Left cardiac atrium (tissue), 4 donors: ENCODE results near the gene IL20RA. TPM values are rescaled to one million over a fixed set of nuclear protein-coding genes. Genes with fewer than 3 reads are reported as not detected.
"Not testable (repeated sequence)": the region's sequence is repeated elsewhere in the genome, so short reads cannot be mapped to it uniquely, and the experiment has no call there.

ENCODE experiments used
- ATAC-seq, 2 donors: fragments of 200-7000 bp; cut with Tn5 transposase; one replicate each; pipeline ENCODE4 v1.9.1; 2020; ENCODE audit warnings: mild to moderate bottlenecking in 2 of 2, moderate library complexity in 2 of 2
- DNase-seq: peaks from one replicate; pipeline ENCODE4 v3.0.0-alpha.2; 2020
- intact Hi-C, 2 donors: fragments of 100-400 bp; cut with DNase I; formaldehyde crosslinking; loops; one replicate each; pipeline versions ENCODE4 v1.14.1 to v1.15.1; 2022 to 2023
- long read RNA-seq: library from polyadenylated mRNA; unstranded; transcript quantifications from one replicate; pipeline ENCODE4 v2.0.0, GENCODE V29; 2021
- total RNA-seq, 2 donors: library from RNA; stranded (reverse); fragmentation: NEBNext Ultra II Directional; extraction: Animal tissue kit (Norgen Biotek cat#: 25700); gene quantifications; one replicate each; pipeline ENCODE4 v1.2.1, GENCODE V29; 2021
- donor health status: DM: no; HTN: yes; CAD: no.
- donor health status: DM: no; HTN: yes; CAD: no; lungs with severe emphysema.
- donor health status: DM: yes; HTN: yes; CAD: no.
- donor health status: Dilated cardiomyopathy.

The IL20RA gene, protein sequence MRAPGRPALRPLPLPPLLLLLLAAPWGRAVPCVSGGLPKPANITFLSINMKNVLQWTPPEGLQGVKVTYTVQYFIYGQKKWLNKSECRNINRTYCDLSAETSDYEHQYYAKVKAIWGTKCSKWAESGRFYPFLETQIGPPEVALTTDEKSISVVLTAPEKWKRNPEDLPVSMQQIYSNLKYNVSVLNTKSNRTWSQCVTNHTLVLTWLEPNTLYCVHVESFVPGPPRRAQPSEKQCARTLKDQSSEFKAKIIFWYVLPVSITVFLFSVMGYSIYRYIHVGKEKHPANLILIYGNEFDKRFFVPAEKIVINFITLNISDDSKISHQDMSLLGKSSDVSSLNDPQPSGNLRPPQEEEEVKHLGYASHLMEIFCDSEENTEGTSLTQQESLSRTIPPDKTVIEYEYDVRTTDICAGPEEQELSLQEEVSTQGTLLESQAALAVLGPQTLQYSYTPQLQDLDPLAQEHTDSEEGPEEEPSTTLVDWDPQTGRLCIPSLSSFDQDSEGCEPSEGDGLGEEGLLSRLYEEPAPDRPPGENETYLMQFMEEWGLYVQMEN
- total RNA-seq, result 1 to 10 TPM; 1.0 to 3.5 TPM
- long read RNA-seq, partial matches to known transcripts, result 0 of 7 reads
- long read RNA-seq, other reads (novel, unspliced or antisense), result 0 of 7 reads

DNA sequence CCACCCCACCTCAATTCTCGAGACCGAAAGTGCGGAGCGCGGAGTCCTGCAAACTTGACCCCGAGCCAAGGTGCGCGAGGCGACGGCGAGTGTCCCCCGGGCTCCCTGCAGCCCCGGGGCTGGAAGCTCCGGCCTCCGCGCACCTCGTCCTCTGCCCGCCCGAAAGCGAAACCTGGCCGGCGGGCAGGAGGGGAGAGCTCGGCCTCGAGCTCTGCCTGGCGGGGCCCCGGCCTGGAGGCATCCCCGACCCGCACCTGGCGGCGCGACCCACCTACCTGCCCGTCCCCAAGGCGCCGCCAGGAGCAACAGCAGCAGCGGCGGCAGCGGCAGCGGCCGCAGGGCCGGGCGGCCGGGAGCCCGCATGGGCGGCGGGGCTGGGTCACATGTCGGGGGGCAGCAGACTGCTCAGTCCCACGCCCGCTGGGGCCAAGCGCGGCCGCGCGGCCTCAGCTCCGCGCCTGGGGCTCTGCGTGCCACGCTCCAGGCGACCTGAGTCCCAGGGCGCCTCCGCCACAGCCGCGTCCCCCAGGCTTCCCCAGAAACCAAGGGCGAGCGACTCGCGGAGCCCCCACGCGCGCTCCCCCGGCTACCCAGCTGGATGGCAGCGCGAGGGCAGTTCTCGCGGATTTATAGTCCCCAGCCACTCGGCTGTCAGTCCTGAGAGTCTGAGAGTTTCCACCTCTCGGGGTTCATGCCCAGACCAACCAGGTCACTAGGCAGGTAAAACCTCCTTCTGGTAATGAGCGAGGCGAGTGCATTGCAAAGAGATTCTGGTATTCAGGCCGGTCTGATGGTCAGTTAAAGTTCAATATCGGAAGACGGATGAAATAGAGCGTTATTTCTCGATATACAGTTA lies at the start of gene IL20RA:
TSS of gene IL20RA (minus strand) at position 600 of the 856 bp plus-strand sequence. CDS start at position 363, 237 bp downstream.
- intact Hi-C loops, result no loop called here
- peak; percentile 31 for DNase-seq
- ATAC-seq, result peak; percentile 73 to 84

DNA sequence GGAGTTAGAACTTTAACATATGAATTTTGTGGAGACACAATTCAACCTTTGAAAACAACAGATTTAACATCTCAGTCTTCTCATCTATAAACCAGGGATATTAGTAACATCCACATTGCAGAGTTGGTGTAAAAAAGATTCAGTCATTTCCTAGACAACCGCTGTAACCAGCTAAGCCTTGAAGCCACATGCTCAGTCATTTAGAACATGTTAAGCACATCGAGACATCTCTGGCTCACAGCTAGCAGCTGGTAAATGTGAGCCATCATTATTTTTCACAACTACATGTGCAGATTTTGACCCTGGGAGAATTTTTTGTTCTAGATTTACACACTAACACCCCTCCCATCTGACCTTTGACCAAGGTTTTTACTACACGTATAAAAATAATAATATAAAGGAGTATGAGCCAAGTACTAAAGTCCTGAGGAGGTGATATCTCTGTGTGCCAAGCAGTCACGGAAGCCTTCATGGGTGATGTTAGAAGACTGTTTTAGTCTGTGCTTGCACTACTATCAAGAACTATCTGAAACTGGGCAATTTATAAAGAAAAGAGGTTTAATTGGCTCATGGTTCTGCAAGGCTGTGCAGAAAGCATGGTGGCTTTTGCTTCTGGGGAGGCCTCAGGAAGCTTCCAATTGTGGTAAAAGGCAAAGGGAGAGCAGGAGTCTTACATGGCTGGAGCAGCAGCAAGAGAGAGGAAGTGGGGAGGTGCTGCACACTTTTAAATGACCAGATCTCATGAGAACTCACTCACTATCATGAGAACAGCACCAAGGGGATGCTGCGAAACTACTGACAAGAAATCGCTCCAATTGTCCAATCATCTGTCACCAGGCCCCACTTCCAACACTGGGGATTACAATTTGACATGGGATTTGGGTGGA lies 48.7 kb upstream of the IL20RA start:
- ATAC-seq, result no peak

DNA sequence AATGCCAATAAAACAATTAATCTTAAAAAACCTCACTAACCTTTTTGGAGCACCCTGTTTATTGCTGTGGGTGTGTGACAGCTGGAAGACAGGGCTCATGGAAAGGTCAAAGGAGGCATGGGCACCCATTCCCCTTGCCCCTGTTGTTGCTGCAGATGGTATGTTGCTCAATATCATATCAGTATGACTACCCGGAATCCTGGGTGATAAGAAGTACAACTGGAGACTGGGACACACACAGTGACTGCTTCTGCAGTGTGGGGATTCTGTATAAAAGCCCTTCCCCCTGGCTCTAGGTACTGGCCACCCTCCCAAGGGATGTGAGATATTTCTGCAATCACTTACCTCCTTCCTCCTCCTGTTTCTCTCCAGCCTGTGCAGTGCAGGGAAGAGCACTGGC lies 47.3 kb upstream of the IL20RA start:
- intact Hi-C loops, result loop anchor here (5.0 kb wide), 2 partner anchors 225 to 545 kb away; no protein-coding TSS in a partner anchor
- peak in 1 of 2 donors; percentile 24 for ATAC-seq

More for the DNA sequence above, 48.7 kb upstream of the IL20RA start:
- intact Hi-C loops, result loop anchor here (2.0 to 5.0 kb wide), 3 partner anchors 223 to 544 kb away; no protein-coding TSS in a partner anchor
- no peak for DNase-seq

DNA sequence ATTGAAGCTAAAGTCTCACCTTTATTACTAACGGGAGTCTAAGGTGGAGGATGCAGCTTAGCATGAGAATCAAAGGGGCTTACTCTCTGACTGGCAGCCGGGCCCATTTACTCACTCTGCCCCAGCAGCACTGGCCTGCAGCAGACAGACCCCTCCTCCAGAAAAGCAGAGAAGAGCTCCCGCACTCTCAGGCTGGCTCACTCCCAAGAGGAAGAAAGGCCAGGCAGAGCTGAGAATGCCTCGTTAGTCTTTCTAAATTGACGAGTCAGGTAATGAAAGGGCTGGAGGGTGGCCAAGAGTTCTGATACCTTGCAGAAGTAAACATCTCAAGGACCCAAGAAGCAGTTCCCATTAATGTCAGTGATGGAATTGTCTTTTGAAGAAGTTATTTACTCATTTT lies 44.5 kb upstream of the IL20RA start:
- intact Hi-C loops, result no loop called here
- ATAC-seq, result no peak
- no peak for DNase-seq

More for the DNA sequence above, 47.3 kb upstream of the IL20RA start:
- no peak for DNase-seq

DNA sequence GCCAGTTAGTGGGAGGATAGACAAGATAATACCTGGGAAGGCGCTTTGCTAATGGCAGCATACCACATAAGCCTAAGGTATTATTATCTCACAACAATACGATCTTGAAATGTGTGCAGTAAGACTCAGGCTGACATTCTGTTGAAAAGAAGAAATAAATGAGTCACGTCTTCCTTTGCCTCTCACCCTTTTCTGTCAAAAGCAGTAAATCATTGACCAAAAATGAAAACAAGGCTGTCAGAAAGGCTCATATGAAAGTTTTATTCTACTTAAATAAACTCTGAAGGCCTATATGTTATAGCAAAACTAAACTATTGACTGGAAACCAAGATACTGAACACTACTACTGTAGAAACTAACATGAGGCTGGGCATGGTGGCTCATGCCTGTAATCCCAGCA lies 43.1 kb upstream of the IL20RA start:
- DNase-seq, result no peak
- no peak for ATAC-seq
- intact Hi-C loops, result no loop called here

DNA sequence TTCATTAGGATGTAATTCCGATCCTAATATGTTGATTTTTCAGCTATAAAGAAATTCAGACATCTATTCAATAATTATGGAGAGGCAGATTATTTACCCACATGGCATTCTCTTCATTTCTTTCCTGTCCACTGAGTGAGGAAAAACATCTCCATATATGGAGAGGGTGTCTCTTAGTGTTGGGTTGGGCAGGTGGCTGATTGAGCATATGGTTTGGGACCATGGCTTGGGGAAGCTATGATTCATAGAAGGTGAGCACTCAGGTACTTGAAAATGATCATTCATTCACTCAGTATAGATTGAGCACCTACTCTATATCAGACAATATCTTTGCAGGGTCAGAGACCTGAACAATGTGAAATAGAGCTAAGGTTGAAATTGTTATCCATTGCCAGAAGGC lies 41.3 kb upstream of the IL20RA start:
- DNase-seq, result no peak
- no peak for ATAC-seq
- intact Hi-C loops, result no loop called here

DNA sequence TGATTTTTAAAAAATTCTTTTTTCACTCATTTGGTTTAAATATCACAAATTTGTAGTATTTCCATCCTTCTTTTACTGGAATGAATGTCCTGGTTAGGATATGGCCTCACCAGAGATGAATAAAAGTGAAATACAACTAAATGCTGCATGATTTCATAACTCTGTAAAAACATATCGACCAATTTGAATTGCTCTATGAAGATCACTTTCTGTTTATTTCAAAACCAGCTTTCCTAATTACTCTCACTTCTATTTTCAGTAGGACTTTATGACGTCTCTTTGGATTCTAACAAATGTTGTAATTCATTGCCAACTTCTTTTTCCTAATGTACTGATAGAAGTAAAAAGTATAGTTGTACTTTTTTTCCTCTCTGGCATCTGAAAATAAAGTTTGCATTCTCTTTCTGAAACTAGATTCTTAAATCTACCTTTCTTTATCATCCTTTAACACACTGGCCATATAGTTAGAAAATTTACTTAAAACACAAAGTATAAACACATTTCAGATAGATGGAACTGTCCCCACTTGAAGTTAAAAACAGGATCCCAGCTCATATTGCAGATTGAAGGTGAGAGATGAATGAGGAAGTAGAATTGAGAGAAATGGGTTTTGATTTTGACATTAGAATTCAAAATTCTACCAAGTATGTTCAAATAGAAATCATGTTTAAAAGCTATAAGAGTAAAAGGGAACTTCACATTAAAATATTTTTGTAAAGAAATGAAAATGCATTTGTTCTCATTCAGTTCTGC lies 40.3 kb upstream of the IL20RA start:
- intact Hi-C loops, result no loop called here
- no peak for DNase-seq
- no peak for ATAC-seq

DNA sequence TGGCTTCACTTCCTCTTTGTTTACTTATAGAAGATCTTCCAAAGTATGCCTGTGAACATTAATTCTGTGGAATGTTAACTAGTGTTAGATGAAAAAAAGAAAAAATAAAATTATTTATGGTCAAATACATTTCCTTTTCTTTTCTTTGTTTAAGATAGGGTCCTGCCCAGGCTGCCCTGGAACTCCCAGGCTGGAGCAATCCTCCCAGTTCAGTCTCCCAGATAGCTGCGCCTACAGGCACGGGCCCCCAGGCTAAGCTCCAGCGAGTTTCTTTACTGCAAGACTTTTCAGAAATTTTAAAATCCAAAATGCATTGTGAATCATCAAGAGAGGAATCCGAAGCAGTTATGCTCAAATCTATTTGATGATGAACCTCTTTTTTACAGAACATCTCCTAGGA lies 39.3 kb upstream of the IL20RA start:
- ATAC-seq (no peak), DNase-seq (no peak)
- intact Hi-C loops, result no loop called here

DNA sequence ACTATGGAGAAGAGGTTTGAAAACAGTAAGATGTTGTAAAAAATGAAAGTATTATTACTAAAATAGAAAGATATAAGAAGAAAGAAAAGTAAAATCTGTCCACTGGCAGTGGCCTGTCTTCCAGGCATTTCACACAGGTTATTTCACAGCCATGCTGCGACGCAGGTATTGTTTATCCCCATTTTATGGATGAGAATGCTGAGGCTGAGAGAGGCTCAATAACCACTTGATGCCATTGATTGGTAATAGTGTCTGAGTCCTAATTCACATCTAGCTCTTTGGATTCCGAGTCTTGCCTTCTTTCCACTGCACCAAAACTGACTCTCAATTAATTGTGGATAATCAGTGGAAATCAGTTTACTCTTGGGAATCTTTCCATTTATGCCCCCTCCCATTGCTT lies 37.2 kb upstream of the IL20RA start:
- no peak for DNase-seq
- ATAC-seq, result no peak
- intact Hi-C loops, result no loop called here

DNA sequence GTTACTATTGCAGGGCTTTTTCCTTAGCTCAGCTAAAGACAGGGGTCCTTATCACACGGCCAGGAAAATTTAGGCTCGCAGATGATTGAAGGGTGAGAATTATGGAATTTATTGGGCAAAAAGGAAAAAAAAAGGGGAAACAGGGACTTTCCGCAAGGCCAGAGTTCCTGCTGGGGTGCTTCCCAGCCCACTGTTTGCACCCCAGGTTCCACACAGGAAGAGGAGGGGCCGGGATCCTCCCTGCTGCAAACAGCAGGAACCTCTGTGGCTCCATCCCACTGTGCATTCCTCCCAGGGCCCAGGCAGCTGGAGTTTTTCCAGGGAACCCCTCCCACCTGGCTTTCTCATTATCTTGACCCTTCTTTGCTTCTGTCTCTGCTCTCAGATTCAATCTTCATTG lies 35.9 kb upstream of the IL20RA start:
- DNase-seq (no peak), ATAC-seq (no peak)
- intact Hi-C loops, result no loop called here

DNA sequence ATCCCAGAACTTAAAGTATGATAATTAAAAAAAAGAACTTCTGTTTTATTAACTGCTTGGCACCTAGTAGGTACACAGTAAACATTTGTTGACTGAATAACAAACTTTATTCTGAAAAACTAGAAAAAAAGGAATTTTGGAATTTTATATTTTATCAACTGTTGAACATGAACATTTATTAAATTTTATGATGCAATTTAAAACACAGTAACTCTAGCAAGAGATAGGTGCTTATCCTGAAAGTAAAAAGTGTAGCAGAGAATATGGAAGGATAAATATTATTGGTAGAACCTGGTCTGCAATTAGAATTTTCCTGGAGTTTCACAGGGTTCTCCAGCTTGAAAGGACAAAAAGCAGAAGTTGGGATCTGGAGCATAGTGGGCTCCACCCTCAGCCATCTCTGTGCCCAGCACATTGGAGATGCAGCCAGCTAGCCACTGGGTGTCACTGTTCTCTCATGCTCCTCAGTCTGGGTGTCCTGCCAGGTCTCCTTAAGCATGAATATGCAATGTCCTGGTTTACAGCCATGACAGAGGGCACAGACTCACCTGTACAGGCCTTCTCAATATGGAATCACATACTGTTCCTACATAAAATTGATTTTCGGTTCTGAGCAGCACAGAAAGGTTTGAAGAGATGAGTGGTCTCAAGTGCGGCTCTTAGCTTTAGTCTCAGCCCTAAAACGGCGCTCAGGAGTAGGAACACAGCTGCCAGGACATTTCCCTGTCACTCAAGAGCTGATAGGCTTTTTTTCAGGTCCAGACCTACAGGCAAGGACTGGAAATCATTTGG lies 31.7 kb upstream of the IL20RA start:
- peak; percentile 97 to 99 for ATAC-seq
- intact Hi-C loops, result loop anchor here in 1 of 2 donors (5.0 kb wide), 1 partner anchor 566 kb away; no protein-coding TSS in a partner anchor
- DNase-seq, result peak; percentile 72

DNA sequence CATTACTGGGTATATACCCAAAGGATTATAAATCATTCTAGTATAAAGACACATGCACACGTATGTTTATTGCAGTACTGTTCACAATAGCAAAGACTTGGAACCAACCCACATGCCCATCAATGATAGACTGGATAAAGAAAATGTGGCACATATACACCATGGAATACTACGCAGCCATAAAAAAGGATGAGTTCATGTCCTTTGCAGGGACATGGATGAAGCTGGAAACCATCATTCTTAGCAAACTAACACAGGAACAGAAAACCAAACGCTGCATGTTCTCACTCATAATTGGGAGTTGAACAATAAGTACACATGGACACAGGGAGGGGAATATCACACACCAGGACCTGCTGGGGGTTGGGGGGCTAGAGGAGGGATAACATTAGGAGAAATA lies 31.0 kb upstream of the IL20RA start:
- not testable (repeated sequence) for ATAC-seq, DNase-seq
- intact Hi-C loops, result loop anchor here in 1 of 2 donors (5.0 kb wide), 1 partner anchor 567 kb away; no protein-coding TSS in a partner anchor

DNA sequence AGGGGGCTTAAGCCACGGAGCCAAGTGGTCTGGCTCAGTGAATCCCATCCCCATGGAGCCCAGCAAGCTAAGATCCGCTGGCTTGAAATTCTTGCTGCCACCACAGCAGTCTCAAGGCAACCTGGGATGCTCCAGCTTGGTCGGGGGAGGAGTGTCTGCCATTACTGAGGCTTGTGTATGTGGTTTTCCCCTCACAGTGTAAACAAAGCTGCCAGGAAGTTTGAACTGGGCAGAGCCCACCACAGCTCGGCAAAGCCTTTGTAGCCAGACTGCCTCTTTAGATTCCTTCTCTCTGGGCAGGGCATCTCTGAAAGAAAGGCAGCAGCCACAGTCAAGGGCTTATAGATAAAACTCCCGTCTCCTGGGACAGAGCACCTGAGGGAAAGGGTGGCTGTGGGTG lies 25.5 kb upstream of the IL20RA start:
- ATAC-seq (no peak), DNase-seq (no peak)
- intact Hi-C loops, result no loop called here

DNA sequence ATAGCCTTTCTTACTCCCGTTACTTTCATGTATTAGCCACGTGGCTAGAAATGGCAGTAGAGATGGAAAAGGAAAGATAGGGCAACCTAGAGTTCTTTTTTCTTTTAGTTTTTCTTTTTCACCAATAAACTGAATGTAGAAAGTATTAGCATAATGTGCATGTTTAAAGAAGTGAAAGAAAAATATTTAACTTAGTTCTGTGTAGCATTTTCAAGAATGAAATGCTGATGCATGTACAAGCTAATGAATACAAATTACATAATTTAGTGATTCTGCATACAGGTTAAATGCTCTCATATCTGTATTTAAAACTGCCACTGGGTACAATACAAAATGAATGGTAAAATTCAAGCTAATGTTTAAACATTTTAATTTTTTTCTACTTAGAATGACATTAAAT lies 22.6 kb upstream of the IL20RA start:
- ATAC-seq, result no peak
- intact Hi-C loops, result no loop called here
- DNase-seq, result no peak

DNA sequence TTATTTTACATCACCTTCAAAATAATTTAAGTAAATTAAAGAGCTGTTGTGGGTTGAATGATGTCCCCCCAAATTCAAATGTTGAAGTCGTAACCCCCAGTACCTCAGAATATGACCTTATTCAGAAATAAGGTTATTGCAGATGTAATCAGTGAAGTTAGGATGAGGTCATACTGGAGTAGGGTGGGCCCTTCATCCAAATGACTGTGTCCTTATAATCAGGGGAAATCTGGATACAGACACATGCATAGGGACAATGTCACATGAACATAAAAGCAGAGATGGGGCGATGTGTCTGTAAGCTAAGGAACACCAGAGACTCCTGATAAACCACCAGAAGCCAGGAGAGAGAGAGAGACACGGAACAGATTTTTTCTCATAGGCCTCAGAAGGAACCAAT lies 13.3 kb upstream of the IL20RA start:
- DNase-seq (no peak), ATAC-seq (no peak)
- intact Hi-C loops, result no loop called here

DNA sequence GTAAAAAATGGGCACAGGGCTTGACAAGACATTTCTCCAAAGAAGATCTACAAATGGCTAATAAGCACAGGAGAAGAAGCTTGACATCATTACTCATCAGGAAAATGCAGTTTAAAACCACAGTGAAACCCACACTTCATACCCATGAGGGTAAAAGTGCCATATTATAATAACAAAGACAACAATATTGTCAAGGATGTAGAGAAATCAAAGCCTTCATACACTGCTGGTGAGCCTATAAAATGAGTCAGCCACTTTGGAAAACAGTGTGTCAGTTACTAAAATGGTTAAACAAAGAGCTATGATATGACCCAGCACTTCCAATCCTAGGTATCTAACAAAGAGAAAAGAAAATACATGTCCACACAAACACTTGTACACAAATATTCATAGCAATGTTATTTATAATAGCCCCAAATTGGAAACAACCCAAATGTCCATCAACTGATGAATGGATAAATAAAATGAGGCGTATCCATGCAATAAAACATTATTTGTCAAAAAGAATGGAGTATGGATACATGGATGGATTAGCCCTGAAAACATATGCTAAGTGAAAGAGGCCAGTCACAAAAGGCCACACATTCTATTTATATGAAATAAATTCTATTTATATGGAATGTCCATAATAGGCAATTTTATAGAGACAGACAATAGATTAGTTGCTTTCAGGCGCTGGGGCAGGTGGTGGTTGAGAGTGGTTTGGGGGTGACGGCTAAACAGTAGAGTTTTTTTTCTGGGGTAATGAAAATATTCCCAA lies 11.5 kb upstream of the IL20RA start:
- ATAC-seq (no peak), DNase-seq (no peak)
- intact Hi-C loops, result no loop called here
